ENCODE measurements around the gene PRAF2.

Gene PRAF2

DNA sequence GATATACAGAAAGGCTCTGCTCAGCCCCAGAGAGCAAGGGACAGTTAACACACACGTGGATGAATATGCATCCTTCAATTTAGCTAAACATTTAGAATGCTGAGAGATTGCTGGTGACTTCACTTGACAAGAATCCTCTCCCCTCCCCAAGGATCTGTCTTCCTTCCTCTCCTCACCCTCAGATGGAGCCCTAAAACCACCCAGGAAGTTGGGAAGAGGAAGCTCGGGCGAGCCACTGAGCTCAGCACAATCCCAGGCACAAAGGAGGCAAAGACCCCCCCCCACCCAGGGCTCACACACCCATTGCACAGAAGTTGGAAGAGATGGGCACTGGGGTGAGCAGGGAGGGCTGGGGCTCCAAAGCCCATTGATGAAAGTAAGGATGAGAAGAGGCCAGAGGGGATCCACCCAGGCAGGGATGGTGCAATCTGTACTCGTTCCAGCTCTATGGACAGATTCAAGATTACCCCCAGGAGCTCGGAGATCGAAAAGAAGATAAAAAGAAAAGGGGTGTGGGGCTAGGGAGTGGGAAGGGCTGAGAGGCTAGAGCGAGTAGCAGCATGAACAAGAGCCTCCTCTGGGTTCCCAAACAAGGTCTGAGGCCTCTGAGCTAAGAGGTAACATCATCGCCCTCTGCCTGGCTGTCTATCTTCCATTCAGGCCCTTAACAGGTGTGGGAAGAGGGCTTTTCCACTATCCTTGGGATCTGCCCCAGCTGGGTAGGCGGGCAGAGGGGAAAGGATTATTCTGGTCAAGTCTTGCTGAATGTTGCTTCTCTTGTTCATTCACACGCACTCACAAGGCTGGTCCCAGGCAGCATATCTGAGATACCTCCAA lies 31.8 kb downstream of the PRAF2 start:
- DNase-seq: no peak

DNA sequence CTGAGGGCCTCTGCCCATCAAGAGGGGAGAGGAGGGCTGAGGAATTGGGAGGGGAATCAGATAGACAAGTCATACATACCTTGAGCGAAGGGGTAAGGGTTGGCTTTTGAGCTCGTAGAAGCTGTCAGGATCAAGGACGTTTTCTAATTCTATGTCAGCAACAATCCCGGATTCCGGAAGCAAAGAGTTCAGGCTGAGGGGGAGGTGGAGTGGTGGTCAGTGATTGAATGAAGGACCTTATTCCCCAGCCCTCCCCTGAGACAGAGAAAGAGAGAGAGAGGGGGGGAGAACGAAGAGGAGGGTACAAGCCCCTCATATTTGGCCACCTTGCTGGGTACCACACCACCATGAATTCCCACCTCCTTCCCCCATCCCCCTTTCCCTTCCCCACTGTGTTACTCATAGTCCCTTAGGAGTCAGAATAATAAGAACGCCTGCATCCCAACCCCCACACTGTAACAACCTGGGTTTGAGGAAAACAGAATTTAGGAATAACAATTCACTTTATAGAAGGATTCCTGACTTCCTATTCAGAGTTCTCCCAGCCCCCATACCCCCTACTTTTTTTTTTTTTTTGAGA lies 33.3 kb downstream of the PRAF2 start:
- DNase-seq: no peak

DNA sequence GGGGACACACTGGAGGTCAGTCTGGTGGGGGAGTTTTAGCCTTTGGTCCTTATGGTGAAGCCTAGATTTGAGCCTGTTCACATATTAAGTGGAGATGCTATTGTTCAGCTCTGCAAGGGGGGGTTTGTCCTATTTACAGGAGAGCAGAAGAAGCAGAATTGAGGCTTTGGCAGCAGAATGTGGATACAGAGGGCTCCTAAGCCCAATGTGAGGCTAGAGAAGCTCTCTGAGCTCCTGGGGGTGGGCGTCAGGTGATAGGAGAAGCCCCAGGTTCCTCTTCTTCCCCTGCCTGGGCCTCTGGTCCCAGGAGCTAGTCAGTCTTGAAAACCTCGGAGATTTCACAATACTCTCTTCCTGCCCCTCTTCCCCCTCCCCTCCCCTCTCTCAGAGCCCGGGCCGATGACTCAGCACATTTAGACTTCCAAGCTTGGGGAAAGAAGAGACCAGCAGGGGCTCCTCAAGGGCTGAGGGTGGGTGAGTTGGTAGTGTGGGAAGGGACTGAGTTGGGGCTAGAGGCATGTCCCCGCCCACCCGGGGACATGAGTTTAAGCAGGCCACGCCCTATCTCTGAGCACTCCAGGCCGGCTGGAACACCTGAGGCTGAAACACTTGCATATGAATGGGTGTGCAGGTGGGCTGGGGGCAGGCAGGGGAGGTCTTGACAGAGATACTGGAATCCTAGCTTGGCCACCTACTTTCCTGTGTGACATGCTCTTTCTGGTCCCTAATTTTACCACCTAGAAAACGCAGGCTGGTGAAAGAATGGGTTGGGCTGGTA lies 34.0 kb downstream of the PRAF2 start:
- DNase-seq: peak; percentile 53

DNA sequence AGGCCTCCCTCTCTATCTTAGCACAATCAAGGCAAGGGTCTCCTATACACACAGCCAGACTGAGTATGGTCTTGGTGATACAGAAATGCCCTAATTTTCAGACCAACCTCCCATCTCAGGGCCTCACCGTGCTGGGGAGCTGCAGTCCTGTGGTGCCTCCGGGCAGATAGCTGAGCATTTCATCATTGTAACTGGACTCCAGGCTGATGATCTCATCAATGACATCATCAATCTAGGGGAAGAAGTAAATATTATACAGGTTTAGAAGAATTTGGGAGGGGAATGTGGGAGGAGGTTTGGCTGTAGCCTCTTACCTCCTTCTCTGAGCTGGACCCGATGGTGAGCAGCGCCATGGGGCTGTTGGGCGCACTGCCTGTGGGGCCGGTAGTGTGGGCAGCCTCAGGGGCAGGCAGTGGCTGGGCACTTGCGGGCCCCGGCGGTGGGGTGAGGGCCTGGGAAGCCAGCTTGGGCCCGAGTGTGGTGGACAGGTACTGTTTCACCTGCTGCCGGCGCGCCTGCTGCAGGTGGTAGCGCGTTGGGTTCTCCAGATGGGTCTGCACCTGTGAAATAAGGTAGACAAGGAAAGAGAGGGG lies 35.8 kb downstream of the PRAF2 start:
- DNase-seq: no peak

DNA sequence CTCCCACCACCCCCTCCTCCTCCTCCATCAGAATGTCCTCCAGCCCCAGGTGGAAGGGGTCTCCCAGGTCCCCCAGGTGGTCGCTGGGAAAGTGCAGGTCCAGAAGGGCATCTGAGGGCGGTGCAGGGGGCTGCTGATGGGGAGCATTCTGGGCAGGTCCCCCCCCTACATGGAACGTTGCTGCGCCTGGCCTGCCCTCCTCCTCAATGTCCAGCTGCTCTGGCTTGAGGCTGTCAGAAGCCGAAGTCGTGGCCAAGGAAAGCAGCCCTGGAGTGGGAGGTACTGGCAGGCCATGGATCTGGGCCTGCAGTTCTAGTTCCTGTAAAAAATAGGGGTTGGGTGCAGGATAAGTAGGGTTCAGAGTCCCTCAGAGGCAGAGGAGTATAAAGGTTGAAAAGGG lies 43.5 kb downstream of the PRAF2 start:
- no peak for DNase-seq

DNA sequence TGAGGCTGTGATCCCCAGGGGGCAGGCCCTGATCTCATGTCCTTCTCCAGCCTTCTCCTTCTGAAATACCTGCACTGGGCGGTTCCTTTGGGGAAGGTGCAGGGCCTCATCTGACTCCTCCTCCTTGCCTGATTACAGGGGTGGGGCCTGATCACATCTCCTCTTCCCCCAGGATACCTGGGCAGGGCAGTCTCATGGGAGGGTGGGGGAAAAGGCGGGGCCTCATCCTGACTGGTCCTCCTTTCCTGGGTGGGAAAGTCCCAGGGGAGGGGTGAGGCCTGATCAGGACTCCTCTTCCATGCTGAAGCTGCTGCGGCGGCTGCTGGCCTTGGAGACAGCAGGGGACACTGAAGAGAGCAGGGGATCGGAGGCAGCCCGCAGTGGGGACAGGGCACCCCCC lies 43.9 kb downstream of the PRAF2 start:
- DNase-seq: no peak
